NOMO-1 treated with dmso at 0.1 percent for 144 hours (cell line): ENCODE results near the gene RAD51B.

Experiments
- DNase-seq: peaks from one replicate; lab custom pipeline; 2025; ENCODE audit not compliant: unreplicated experiment; lab: John Stamatoyannopoulos, UW

Gene RAD51B

GRCh38 chr14:68140076-68140741 is 320.6 kb downstream of the RAD51B start:
- no peak for DNase-seq

DNA sequence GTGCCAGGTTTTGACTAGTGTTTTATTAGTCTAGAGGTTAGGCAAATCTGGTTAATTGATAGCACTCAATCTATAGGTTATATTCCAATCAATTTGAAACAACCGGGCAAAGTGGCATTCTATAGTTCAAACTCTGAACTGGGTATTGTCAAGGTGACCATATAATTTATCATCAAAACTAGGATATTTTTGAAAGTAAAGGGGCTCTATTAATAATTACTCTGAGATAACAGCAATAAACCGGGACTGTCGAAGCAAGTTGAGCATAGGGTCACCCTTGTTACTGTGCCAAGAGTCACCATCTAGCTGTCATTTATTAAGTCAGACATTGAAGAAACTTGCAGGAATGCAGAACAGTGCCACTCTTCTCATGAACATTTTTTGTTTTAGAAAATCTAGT is 321.2 kb downstream of the RAD51B start:
- no peak for DNase-seq

GRCh38 chr14:68141281-68142088 is 321.9 kb downstream of the RAD51B start:
- no peak for DNase-seq

DNA sequence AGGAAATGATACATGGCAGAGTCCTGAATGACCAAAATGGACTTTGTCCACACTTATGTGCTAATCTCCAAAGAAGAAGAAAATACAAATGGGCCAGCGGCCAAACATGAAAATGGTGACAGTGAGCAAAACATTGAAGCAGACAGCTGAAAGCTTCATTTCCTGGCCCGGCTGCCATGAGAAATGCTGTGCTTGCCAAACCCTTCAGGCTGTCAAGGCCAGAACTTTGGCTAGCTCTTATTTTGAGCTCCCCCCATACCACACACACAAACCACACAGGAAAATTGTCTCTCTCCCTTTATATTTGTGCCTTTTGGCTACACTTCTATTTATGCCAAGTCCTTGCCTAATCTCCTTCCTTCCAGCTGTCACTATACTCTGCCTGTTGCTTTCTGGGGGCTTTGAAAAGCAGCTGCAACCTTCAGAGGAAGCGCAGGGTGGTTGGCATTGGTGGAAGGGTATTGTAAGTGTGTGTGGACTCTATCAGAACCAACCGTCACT is 323.8 kb downstream of the RAD51B start:
- no peak for DNase-seq

- DNase-seq, result no peak
Observed at GRCh38 chr14:68144051-68144681, 324.6 kb downstream of the RAD51B start.

GRCh38 chr14:68145036-68145435 is 325.5 kb downstream of the RAD51B start:
- DNase-seq, result no peak

DNA sequence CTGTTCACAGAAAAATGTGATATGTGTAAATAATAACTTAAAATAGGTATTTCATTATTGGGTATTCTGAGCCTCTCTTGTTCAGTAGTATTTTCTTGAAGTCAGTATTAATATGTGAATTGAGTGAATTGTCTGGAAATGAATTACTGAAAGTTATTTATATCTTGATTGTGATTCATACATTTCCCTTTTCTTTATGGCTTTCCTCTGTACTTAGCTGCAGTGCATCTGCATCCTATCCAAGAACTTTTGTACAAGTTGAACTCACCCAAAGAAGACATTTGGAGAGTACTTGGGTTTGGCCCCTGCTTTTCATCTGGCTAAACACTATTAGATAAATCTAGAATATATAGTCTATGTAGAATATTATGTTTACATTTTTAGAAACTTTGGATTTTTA is 326.0 kb downstream of the RAD51B start:
- DNase-seq, result no peak

GRCh38 chr14:68146818-68147217 is 327.2 kb downstream of the RAD51B start:
- DNase-seq, result no peak

DNA sequence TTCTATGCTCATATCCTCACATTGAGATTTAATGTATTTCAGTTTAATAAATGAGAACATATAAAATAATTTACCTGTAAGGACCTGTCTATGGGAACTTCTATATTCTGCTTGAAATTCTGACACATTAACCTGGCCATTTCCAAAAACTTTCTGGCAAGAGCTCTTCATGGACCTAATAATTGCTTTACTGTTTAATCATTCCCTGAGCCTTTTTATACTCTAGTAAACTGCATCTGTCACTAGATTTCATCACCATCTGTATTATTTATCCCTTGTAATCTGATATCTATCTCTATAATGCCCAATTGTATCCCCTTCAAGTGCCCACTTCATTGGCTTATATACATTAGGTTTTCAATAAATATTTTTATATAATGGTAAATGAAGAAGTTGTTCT is 327.7 kb downstream of the RAD51B start:
- no peak for DNase-seq

DNA sequence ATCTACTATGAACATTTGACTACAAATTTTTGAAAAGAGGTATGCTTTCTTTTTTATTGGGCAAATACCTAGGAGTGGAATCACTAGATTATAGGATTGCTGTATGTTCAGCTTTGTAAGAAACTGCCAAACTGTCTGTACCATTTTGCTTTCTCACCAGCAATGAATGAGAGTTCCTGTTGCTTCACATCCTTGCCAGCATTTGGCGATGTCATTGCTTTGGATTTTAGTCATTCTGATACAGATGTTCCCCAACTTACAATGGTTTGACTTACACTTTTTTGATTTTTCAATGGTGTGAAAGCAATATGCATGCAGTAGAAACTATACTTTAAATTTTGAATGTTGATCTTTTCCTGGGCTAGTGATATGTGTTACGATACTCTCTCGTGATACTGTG is 328.7 kb downstream of the RAD51B start:
- no peak for DNase-seq

DNA sequence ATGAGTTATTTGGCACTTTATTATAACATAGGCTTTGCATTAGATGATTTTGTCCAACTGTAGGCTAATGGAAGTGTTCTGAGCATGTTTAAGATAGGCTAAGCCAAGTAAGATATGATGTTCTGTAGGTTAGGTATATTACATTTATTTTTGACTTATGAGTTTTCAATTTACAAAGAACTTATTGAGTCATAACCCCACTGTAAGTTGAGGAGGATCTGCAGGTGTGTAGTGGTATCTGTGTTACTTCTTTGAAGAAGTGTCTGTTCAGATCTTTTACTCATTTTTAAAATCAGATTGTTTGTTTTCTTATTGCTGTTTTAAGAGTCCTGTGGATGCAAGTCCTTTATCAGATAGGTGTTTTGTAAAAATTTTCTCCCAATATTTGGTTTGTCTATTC is 329.2 kb downstream of the RAD51B start:
- DNase-seq, result no peak

- DNase-seq, result no peak
Observed at GRCh38 chr14:68153275-68153674, 333.7 kb downstream of the RAD51B start.

- no peak for DNase-seq
Observed at GRCh38 chr14:68154275-68154674, 334.7 kb downstream of the RAD51B start.

DNA sequence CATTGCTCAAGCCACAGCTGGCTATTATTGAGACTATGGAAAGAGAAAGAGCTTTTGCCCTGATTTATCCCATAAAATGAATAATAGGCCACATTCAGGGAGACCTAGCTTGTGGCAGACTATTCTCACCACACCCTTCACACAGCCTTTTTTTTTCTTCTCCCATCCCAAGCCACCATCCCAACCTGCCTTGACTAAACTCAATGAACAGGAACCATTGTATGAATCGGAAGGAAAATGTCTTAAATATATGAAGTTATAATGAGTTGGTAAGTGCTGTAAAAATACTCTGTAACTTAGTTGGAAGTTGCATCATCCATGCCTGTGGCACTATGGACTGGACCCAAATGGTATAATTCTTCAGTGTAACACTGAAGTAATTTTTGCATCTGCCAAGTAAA is 338.4 kb downstream of the RAD51B start:
- no peak for DNase-seq

DNA sequence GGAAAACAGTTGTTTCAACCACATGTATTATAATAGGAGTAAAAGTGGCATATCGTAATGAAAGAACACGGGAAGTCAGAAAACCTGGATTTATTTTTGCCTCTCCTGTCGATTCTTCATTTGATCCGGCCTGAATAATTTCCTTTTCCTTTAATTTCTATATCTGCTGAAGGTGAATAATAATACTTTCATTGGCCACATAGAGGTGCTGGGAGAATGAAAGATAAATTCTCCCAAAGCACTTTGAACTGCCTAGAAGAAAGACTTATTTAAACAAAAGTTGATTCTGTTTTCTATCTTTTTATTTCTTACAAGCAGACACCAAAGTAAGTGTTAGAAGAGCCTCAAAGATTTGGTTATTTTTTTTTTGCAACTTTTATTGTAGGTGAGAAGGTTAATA is 339.1 kb downstream of the RAD51B start:
- no peak for DNase-seq

DNA sequence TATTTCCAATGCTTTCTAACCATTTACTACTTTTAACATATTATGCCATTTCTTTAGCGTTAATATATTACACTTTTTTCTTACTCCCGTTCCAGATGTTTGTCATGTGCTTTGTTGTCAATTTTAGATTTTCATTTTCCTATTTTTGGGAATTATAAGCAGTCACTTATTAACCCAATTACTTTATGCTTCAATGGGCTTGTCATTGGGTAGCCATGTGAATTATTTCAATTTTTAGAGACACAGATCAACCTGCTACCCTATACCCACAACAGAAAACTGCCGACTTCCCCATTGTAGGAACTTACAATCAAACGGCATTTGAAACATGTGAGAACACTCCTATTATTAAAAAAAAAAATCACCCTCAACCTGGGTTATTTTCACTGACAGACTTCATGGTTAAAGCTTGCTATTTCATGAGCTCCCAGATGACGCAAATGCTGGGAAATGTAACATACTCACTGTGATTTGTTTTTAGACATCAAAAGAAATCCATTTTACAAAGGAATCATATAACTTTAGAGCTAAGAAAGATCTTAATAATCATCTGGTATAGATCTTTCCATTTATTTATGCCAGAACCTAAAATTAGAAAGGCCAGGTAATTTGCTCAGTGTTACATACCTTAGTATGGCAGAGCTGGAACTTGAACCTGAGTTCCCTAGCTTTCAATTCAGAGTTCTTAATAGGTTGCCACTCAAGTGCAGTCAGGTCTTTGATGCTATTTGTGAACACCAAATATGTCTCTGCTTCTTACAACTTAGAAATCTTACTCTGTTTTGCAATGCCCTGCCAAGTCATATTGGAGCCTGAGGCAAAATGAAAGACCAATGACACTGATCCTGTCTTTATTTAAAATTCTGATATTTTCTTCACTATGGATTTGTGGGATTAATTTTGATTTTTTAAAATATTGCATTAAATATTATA is 340.4 kb downstream of the RAD51B start:
- DNase-seq, result no peak

GRCh38 chr14:68160779-68161546 is 341.4 kb downstream of the RAD51B start:
- no peak for DNase-seq

DNA sequence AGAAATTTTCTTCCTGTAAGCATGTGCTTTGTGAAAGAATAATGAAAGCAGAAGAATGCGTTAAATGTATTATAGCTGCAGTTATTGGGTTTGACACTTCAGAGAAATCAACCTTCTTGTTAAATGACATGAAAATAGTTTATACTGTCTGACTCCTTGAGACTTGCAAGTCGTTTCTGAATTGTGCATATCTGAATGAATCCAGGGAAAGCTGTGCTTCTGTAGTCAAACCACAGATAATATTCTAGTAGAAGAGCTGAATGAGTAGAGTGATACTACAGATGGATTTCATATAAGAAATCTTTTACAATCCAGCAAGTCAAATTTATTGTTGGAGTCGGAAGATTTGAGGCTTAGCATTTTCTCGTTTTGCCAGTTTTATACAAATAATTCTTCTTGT is 343.3 kb downstream of the RAD51B start:
- DNase-seq, result no peak

- DNase-seq, result no peak
Observed at GRCh38 chr14:68164711-68165113, 345.1 kb downstream of the RAD51B start.

DNA sequence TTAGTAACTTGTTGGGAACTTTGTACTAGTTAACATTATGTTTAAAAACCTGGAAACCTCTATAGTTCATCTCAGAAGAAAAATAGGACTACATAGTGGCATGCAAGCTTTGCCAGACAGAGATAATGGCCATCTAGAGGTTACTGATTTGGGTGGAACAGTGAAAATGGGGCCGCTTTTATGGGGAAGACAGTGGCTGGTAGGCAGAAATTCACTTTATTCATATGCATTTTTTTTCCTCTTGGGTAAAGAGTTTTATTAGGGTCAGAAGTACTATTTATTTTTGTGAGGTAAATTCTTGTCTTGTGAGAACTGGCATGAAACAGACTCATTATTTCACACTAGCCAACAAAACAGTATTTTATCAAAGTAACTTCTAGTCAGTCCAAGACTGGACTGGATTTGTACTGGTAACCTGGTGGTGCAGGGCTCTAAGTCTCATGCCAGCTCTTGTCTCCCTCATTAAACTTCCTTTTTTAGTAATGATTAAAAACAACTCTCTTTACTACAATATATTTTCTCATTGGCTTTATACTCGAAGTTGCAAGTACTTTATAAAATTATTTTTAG is 345.8 kb downstream of the RAD51B start:
- no peak for DNase-seq
